AG04449 (cell line): ENCODE data around the gene SH3BGRL.

ENCODE experiments used
- CTCF ChIA-PET: fragments of 350-600 bp; formaldehyde crosslinking; extraction: SDS; loops from one replicate; lab custom pipeline; 2021; ENCODE audit warnings: antibody characterized with exemption; lab: Yijun Ruan, JAX
- POLR2A ChIA-PET: fragments of 400-600, 350-600 bp; formaldehyde crosslinking; extraction: SDS; loops from one replicate; lab custom pipeline; 2020; ENCODE audit warnings: antibody characterized with exemption, inconsistent platforms; lab: Yijun Ruan, JAX
- DNase-seq: peaks from one replicate; pipeline ENCODE4 v3.0.0-alpha.2; 2010; ENCODE audit warnings: low read depth, low spot score
- H3K4me3 ChIP-seq: 2 replicates; pipeline ENCODE4 v1.5.1; 2011; ENCODE audit warnings: low read depth, mild to moderate bottlenecking, control low read depth, low read length
- CTCF ChIP-seq: IDR thresholded peaks from one replicate; pipeline ENCODE4 v1.5.1; 2011; ENCODE audit warnings: mild to moderate bottlenecking, moderate library complexity, low read length, control low read depth, inconsistent platforms; ENCODE audit not compliant: insufficient read depth; ENCODE audit errors: missing control alignments

The SH3BGRL gene

GRCh38 chrX:81261576-81261975, 59.7 kb downstream of the SH3BGRL start:
- H3K4me3 ChIP-seq, result no peak overlapping the region
- TF ChIP-seq CTCF, result no peak
- ChIA-PET CTCF (no interaction called here), POLR2A (no interaction called here)
- no peak for DNase-seq

- ChIA-PET CTCF (no interaction called here), POLR2A (no interaction called here)
- no peak for DNase-seq
- no peak for TF ChIP-seq CTCF
- no peak overlapping the region for H3K4me3 ChIP-seq
Measured at GRCh38 chrX:81263059-81263458, 61.2 kb downstream of the SH3BGRL start.

- no peak overlapping the region for H3K4me3 ChIP-seq
- TF ChIP-seq CTCF, result no peak
- ChIA-PET CTCF (no interaction called here), POLR2A (no interaction called here)
- DNase-seq, result no peak
Measured at GRCh38 chrX:81278616-81279015, 76.7 kb downstream of the SH3BGRL start.

GRCh38 chrX:81280148-81280547, 78.2 kb downstream of the SH3BGRL start:
- DNase-seq, result no peak
- no peak for TF ChIP-seq CTCF
- POLR2A ChIA-PET, result no interaction called here
- CTCF ChIA-PET, result interaction anchor here (1.1 kb wide), 1 partner anchor 32 kb away, joined by 3 read pairs; no protein-coding TSS in a partner anchor
- no peak overlapping the region for H3K4me3 ChIP-seq

- ChIA-PET CTCF (interaction anchor here (0.8 kb wide), 1 partner anchor 10 kb away, joined by 3 read pairs; no protein-coding TSS in a partner anchor), POLR2A (no interaction called here)
- TF ChIP-seq CTCF, result no peak
- H3K4me3 ChIP-seq, result no peak overlapping the region
- DNase-seq, result no peak
Measured at GRCh38 chrX:81286075-81286474, 84.2 kb downstream of the SH3BGRL start.

- TF ChIP-seq CTCF, result no peak
- no peak overlapping the region for H3K4me3 ChIP-seq
- CTCF ChIA-PET, result interaction anchor here (0.8 kb wide), 1 partner anchor 10 kb away, joined by 3 read pairs; no protein-coding TSS in a partner anchor
- POLR2A ChIA-PET, result no interaction called here
- DNase-seq, result no peak
Measured at GRCh38 chrX:81286608-81287007, 84.7 kb downstream of the SH3BGRL start.
